ENCODE results near the gene HS6ST1. TPM values are rescaled to one million over a fixed set of nuclear protein-coding genes. Genes with fewer than 3 reads are reported as not detected.

Gene HS6ST1
- total RNA-seq, 2 experiments from 2014 or later, result 7.1 to 8.7 TPM

DNA sequence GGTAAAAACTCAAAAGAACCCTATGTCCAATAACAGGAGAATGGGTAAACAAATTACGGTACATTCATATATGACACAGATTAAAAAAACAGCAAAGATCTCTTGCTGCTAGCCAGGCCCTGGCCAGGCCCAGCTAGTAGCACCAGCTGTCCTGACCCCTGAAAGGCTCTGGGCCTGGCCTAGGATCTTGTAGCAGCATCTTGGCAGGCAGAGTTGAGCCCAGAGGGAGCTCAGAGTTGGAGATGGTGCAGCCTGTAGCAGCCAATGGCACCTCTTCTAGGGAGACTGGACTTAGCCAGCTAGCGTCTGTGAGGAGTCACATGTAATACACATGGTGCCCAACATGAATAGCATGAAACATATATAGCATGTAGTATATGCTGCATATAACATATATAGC, 69.1 kb downstream of the HS6ST1 start:
- ChIA-PET POLR2A (no interaction called here), CTCF (no interaction called here)
- Mint-ChIP-seq H3K4me1 (ENCODE audit: low read depth) (peaks cover 18% of the 10 kb centered on the region), H3K27ac (no peak overlapping the region), H3K4me3 (no peak overlapping the region), H3K9me3 (no peaks in the 10 kb centered on the region), H3K36me3 (ENCODE audit: low read depth) (no peaks in the 10 kb centered on the region), H3K27me3 (no peaks in the 10 kb centered on the region)
- H3K4me3 ChIP-seq (ENCODE audit: low read length), result no peak overlapping the region
- no peaks in the 10 kb centered on the region for H3K4me1 ChIP-seq (ENCODE audit: insufficient read depth, low read length)
- TF ChIP-seq, protein P1, sequence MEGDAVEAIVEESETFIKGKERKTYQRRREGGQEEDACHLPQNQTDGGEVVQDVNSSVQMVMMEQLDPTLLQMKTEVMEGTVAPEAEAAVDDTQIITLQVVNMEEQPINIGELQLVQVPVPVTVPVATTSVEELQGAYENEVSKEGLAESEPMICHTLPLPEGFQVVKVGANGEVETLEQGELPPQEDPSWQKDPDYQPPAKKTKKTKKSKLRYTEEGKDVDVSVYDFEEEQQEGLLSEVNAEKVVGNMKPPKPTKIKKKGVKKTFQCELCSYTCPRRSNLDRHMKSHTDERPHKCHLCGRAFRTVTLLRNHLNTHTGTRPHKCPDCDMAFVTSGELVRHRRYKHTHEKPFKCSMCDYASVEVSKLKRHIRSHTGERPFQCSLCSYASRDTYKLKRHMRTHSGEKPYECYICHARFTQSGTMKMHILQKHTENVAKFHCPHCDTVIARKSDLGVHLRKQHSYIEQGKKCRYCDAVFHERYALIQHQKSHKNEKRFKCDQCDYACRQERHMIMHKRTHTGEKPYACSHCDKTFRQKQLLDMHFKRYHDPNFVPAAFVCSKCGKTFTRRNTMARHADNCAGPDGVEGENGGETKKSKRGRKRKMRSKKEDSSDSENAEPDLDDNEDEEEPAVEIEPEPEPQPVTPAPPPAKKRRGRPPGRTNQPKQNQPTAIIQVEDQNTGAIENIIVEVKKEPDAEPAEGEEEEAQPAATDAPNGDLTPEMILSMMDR (IDR thresholded peaks at IDR 0.05), result no peak
- no peak for ATAC-seq (ENCODE audit: poor library complexity)
- H3K36me3 ChIP-seq (ENCODE audit: insufficient read depth, low read length), result no peaks in the 10 kb centered on the region
- H3K9me3 ChIP-seq (ENCODE audit: control insufficient read depth in 1 of 2, insufficient read depth in 1 of 2, low read length in 2 of 2), result no peaks in the 10 kb centered on the region
- H3K27ac ChIP-seq (ENCODE audit: low read depth in 1 of 2, low read length in 2 of 2), result no peak overlapping the region
- intact Hi-C loops (cut with DNase I, micrococcal nuclease), result no loop called here
- peak in 1 of 14 experiments; percentile 7 for DNase-seq
- H3K27me3 ChIP-seq (ENCODE audit: control insufficient read depth in 1 of 2, insufficient read depth in 2 of 2, low read length in 2 of 2), result no peaks in the 10 kb centered on the region

DNA sequence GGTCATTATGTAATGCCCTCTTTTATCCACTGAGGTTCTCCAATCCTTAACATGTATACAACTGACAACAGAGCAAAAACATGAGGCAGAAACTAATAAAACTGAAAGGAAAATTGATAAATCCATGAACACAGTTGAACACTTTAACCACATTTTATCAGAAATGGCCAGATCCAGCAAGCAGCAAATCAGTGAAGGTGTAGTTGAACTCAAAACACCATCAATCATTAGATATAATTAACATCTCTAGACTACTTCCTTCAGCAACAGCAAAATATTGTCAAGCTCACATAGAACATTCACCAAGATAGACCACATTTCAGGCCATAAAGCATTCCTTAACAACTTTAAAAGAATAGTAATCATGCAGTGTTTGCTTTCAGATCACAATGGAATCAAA, 72.9 kb downstream of the HS6ST1 start:
- ATAC-seq (ENCODE audit: poor library complexity) (no peak), DNase-seq (no peak)
- Mint-ChIP-seq H3K4me3 (no peak overlapping the region), H3K36me3 (ENCODE audit: low read depth) (no peaks in the 10 kb centered on the region), H3K27ac (no peak overlapping the region), H3K9me3 (no peaks in the 10 kb centered on the region), H3K4me1 (ENCODE audit: low read depth) (peaks cover 18% of the 10 kb centered on the region), H3K27me3 (no peaks in the 10 kb centered on the region)
- Histone ChIP-seq H3K4me3 (ENCODE audit: low read length) (no peak overlapping the region), H3K9me3 (ENCODE audit: control insufficient read depth in 1 of 2, insufficient read depth in 1 of 2, low read length in 2 of 2) (no peaks in the 10 kb centered on the region), H3K27ac (ENCODE audit: low read depth in 1 of 2, low read length in 2 of 2) (no peak overlapping the region), H3K36me3 (ENCODE audit: insufficient read depth, low read length) (no peaks in the 10 kb centered on the region), H3K27me3 (ENCODE audit: control insufficient read depth in 1 of 2, insufficient read depth in 2 of 2, low read length in 2 of 2) (no peaks in the 10 kb centered on the region), H3K4me1 (ENCODE audit: insufficient read depth, low read length) (no peaks in the 10 kb centered on the region)
- ChIA-PET CTCF (no interaction called here), POLR2A (no interaction called here)
- intact Hi-C loops (cut with DNase I, micrococcal nuclease), result no loop called here
- TF ChIP-seq, protein P1 (IDR thresholded peaks at IDR 0.05), result no peak

DNA sequence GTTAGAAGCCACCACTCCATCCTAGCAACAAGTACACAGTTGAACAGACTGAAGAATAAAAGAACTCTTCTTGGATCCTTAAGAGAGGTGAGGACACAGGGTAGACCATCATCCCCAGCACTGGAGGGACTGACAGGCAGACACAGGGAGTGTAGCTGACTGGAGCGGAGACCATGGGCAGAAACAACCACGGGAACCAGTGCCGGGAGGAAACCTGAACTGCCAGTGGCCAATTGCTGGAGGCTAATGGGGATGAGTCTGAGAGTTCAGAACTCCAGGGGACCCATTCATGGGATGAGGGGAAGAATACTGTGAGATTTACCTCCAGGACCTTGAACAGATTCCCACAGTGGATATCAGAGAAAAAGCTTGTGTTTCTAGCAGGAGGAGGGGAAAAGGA, 76.8 kb downstream of the HS6ST1 start:
- Mint-ChIP-seq H3K27ac (no peak overlapping the region), H3K4me1 (ENCODE audit: low read depth) (peaks cover 16% of the 10 kb centered on the region), H3K27me3 (no peaks in the 10 kb centered on the region), H3K9me3 (no peaks in the 10 kb centered on the region), H3K4me3 (no peak overlapping the region), H3K36me3 (ENCODE audit: low read depth) (no peaks in the 10 kb centered on the region)
- no peaks in the 10 kb centered on the region for H3K27me3 ChIP-seq (ENCODE audit: control insufficient read depth in 1 of 2, insufficient read depth in 2 of 2, low read length in 2 of 2)
- no peaks in the 10 kb centered on the region for H3K4me1 ChIP-seq (ENCODE audit: insufficient read depth, low read length)
- ChIA-PET POLR2A (no interaction called here), CTCF (no interaction called here)
- no peaks in the 10 kb centered on the region for H3K36me3 ChIP-seq (ENCODE audit: insufficient read depth, low read length)
- H3K9me3 ChIP-seq (ENCODE audit: control insufficient read depth in 1 of 2, insufficient read depth in 1 of 2, low read length in 2 of 2), result no peaks in the 10 kb centered on the region
- H3K27ac ChIP-seq (ENCODE audit: low read depth in 1 of 2, low read length in 2 of 2), result no peak overlapping the region
- DNase-seq, result no peak
- TF ChIP-seq, protein P1 (IDR thresholded peaks at IDR 0.05), result no peak
- H3K4me3 ChIP-seq (ENCODE audit: low read length), result no peak overlapping the region
- no peak for ATAC-seq (ENCODE audit: poor library complexity)
- intact Hi-C loops (cut with DNase I, micrococcal nuclease), result no loop called here
